Activated naive CD4-positive, alpha-beta T cell treated with Interleukin-2 at 50 U/mL for 16 hours (primary cell): ENCODE measurements around the gene CCDC77.
"Not testable (repeated sequence)": the region's sequence is repeated elsewhere in the genome, so short reads cannot be mapped to it uniquely, and the experiment has no call there.

Source experiments
- DNase-seq: peaks from one replicate; pipeline ENCODE4 v3.0.0-alpha.2; 2020

Gene CCDC77

DNA sequence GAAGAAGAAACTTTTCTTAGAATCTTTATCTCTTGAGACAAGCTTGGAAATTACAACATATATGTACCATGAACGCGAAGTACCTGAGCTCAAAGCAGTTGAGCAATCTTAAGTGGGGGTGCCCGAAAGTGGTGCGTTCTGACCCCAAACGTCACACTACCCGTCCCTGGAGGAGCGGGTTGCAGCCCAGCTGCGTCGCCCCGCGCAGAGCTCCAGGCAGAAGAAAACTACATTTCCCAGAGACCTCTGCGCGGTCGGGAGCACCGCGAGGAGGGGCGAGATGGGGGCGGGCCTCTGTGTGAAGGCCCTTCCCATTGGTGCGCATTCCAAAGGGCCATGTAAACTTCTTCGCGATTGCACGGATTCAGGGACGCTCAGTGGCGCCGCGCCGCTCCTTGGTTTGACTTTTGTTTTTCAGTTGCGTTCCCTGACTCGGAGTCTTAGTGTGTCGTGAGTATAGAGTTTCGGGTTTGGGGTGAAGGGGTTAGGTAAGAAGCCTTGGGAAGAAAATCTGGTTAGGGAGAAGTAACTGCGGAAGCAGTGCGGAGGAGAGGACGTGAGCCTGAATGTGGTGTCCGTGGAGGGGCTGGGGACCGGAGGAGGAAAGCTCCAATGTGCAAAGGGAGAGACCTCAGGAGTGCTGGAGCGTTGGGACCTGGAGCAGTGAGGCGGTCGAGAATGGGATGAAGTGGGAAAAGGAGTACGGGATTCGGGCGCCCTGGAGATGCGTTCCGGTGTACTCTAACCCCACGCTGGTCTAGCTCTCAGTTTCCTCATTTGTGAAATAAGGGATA, at the start of gene CCDC77:
Gene CCDC77, plus strand, starts transcription at position 410 of the 794 bp plus-strand sequence. CDS start 7,740 bp downstream, outside the sequence.
- DNase-seq, result peak; percentile 94

DNA sequence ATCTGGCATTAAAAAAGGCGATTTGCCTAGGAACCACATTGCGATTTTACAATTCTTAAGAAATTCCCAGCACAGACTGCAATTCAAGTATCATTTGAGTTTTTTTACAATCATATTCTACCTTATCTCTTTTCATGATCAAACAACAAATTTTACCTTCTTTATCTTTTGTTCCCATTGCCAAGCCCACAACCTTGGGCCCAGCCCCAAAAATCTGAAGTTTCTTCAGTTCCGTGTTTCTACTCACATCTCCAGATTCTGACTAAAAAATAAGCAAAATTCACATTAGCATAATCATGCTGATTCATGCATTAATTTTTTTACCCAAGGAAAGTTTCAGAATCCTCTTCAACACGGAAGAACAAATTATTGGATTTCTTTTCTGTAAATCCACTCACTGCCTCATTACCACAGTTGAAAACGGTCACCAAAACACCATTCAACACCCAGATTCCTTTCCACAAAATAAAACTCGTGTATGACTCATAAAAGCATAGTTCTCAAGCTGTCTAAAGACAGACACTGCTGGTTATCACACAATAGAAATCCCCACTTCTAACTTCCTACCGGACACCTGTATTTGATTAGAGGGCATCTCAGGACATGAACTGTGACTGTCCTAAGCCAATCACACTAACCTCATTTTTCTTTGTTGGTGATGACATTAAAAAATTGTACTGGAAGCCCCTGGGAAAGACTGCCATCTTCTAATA, 45.0 kb upstream of the CCDC77 start:
- DNase-seq, result no peak

DNA sequence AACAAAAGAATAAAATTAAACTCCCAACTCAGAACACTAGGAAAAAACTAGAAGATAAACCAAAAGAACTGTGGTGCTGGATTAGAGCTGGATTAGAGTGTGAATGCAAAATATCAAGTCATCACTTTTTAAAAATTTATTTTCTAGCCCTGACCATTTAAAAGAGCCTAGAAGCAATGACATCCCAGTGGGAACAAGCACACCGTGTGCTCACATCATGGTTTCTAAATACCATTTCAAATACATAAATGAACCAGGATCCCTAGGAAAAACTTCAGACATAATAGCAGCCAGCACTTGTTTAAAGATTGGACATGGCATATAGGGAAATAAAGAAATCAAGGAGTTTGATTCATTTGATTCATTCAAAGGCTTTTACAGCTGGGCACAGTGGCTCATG, 42.4 kb upstream of the CCDC77 start:
- DNase-seq, result no peak

GRCh38 chr12:366820-367219, 34.6 kb upstream of the CCDC77 start:
- no peak for DNase-seq

GRCh38 chr12:367972-368371, 33.5 kb upstream of the CCDC77 start:
- DNase-seq, result no peak

GRCh38 chr12:370739-371485, 30.5 kb upstream of the CCDC77 start:
- not testable (repeated sequence) for DNase-seq

DNA sequence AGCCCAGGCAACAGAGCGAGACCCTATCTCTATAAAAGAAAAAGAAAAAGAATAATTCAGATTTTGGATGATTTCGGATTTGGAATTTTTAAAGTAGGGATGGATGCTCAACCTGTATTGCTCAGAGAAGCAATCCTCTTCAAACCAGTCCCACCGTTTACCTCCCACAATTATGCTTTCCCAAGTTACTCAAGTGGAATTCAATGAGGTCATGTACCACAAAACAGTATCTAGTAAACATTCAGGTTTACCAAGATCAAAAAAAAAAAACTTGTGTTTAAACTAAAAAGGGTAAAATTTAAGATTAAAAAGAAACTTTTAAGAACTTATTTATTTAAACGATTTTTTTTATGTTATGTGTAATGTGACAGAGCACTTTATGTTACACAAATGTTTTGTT, 14.8 kb upstream of the CCDC77 start:
- no peak for DNase-seq

DNA sequence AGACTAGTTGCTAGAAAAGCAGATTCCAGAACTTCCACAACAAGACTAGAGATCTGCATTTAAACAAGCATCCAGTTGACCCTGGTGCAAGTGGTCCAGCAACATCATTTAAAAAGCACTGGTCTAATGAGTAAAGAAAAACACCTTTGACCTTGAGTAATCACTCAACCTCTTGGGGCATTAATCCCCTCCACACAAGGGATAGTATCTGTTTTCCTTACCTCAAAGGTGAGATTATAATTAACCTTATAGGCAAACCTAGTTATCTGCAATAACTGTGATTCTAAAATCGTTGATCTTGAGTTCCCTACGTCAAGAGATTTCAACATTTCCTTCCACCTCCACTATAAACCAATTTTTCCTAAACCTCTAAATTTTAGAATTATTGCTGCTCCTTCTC, 13.4 kb upstream of the CCDC77 start:
- DNase-seq, result no peak

DNA sequence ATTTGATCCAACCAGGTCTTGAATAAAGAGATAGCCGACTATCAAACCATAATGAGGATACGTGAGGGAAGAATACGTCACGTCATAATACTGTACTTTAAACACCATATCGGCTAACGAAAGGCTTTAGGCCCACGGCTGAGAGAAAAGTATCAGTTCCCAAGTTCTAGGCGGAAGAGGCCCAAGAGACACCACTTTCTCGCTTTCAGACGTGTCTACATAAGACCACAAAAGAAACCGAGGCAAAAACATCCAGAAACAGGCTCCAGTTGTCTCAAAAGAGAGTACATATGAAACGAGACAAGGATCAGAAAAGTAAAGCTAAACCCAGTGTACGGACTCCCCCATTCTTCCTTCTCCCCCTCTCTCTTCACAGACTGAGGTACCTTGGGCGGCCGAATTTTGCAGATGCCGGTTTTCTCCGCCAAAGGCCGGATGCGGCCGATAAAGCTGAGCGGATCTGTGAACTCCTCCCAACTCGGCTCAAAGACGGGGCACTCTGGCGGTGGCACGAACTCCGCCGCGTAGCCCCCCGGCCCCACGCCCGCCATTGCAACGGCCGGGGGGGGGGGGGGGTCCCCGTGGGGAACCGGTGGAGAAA, 12.8 kb upstream of the CCDC77 start:
- peak; percentile 52 for DNase-seq

GRCh38 chr12:389142-390096, 12.0 kb upstream of the CCDC77 start, which contains the start of gene KDM5A:
Gene KDM5A, minus strand, starts transcription at chr12:389320. Its CDS starts 229 bp downstream, at chr12:389091.
- DNase-seq, result peak; percentile 88

DNA sequence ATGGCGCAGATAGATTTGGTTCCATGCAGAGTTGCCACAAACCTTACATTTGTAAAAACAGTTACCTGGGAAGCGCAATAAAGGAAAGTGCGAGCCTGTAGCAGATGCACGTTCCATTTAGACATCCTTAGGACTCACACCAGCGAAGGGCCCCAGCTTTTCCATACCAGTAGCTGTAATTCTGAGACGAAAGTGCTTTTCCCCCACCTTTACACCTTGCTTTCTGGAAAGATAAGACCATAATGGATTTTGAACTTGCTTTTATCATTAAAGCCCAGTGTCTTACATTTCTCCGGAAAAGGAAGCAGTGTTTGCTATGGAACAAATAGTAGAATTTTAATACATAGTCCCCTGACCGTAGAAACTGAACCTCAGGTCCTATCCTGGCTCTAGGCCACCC, 616 bp upstream of the CCDC77 start:
- no peak for DNase-seq

- peak; percentile 10 for DNase-seq
These were observed 565 bp downstream of the CCDC77 start for GRCh38 chr12:402029-402389.

DNA sequence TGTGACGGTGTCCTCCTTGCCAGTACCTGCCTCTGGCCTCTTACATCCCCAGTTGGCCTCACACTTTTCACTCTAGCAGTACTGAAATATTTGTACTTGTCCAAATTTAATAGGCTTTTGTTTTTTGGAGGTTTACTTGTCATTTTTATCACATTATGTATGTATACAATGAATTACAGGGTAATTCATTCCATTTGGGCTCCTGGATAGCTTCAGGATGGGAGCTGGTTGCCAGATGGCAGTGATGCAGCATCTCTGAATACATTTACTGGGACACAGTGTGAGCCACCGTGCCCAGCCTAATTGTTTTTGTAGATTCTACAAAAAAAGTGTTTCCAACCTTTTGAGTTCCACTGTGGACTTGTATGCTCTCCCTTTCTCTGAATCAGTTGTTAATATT, 13.4 kb downstream of the CCDC77 start:
- DNase-seq, result no peak

GRCh38 chr12:418432-418831, 17.0 kb downstream of the CCDC77 start:
- no peak for DNase-seq

DNA sequence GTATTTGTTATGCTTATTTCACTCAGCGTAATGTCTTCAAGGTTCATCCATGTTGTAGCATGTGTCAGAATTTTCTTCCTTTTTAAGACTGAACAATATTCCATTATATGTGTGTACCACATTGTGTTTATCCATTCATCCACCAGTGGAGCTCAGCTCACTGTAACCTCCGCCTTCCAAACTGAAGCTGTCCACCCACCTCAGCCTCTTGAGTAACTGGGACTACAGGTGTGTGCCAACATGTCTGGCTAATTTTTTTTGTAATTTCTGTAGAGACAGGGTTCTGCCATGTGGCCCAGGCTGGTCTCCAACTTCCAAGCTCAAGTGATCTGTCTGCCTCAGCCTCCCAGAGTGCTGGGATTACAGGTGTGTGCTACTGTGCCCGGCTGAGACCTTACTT, 21.1 kb downstream of the CCDC77 start:
- no peak for DNase-seq

GRCh38 chr12:435737-436136, 34.3 kb downstream of the CCDC77 start:
- not testable (repeated sequence) for DNase-seq

- peak; percentile 48 for DNase-seq
These were observed 40.9 kb downstream of the CCDC77 start for GRCh38 chr12:442235-442884.

DNA sequence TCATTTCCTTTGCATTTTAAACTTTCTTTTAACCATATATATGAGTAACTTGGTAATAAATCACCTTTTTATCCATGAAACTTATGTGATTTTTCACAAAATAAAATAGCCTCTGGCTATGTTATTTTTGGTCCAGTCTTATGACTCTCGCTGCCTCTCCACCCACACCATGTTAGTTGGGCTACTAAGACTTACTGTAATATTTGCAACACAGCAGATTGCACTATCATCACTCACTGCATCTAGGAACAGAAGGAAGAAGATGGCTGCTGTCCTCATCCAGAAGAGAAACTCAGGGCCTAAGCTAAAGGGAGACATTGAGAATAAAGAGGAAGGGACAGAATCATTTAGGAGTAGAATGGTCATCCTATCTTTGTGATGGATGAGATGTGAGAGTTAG, 45.7 kb downstream of the CCDC77 start:
- no peak for DNase-seq

GRCh38 chr12:449203-449602, 47.8 kb downstream of the CCDC77 start:
- DNase-seq, result no peak

GRCh38 chr12:450438-450837, 49.0 kb downstream of the CCDC77 start:
- DNase-seq, result no peak

- peak; percentile 66 for DNase-seq
These were observed 51.3 kb downstream of the CCDC77 start for GRCh38 chr12:452667-453210.
